ENCODE results near the gene MAPKBP1.

DNA sequence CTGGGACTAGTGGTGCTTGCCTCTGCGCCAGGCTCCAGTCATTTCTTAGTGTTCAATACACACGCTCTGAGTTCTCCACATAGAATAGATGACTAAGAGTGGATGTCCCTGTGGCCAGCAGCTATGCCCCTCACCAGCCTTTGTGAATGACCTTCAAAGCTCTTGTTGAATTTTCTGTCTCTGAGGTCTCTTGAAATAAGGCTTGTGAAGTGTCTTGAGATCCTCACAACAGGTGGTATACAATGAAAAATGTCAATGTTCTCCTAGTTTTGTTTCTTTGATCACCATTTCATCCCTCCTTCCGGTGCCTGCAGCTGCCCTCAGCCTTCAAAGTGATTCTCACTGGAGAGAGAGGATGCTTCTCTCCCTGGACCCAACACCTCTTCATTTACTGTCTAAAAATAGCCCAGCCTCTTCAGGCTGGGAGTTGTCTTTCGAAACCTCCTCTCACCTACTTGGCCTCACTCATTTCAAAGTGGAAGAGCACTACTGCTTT lies 5.4 kb downstream of the MAPKBP1 start:
- TF ChIP-seq, protein P1, sequence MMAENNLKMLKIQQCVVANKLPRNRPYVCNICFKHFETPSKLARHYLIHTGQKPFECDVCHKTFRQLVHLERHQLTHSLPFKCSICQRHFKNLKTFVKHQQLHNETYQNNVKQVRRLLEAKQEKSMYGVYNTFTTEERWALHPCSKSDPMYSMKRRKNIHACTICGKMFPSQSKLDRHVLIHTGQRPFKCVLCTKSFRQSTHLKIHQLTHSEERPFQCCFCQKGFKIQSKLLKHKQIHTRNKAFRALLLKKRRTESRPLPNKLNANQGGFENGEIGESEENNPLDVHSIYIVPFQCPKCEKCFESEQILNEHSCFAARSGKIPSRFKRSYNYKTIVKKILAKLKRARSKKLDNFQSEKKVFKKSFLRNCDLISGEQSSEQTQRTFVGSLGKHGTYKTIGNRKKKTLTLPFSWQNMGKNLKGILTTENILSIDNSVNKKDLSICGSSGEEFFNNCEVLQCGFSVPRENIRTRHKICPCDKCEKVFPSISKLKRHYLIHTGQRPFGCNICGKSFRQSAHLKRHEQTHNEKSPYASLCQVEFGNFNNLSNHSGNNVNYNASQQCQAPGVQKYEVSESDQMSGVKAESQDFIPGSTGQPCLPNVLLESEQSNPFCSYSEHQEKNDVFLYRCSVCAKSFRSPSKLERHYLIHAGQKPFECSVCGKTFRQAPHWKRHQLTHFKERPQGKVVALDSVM (CRISPR knock-in tag; IDR thresholded peaks at IDR 0.05) = no peak
- TF ChIP-seq POLR2AphosphoS5 (IDR thresholded peaks at IDR 0.05; ENCODE audit: low read depth, low read length) = no peak
- TF ChIP-seq KAT2B (IDR thresholded peaks at IDR 0.05; ENCODE audit: borderline replicate concordance, low read depth, low read length) = no peak
- TF ChIP-seq RAD21 (CRISPR knock-in tag; IDR thresholded peaks at IDR 0.05) = no peak
- no peak for TF ChIP-seq KDM2A (CRISPR knock-in tag; IDR thresholded peaks at IDR 0.05; ENCODE audit: borderline replicate concordance, low read depth)
- no peak for TF ChIP-seq EP300 (IDR thresholded peaks at IDR 0.05; ENCODE audit: low read depth in 2 of 2, low read length in 2 of 2)
- TF ChIP-seq EP300 (CRISPR knock-in tag; IDR thresholded peaks at IDR 0.05; ENCODE audit: borderline replicate concordance) = no peak
- no peak for TF ChIP-seq ZNF577 (CRISPR knock-in tag; IDR thresholded peaks at IDR 0.05; ENCODE audit: borderline replicate concordance, low read depth)
- no peak for TF ChIP-seq POLR2AphosphoS2 (IDR thresholded peaks at IDR 0.05; ENCODE audit: low read depth, low read length)
- no peak for TF ChIP-seq ARNT (IDR thresholded peaks at IDR 0.05)
- TF ChIP-seq, protein P2, sequence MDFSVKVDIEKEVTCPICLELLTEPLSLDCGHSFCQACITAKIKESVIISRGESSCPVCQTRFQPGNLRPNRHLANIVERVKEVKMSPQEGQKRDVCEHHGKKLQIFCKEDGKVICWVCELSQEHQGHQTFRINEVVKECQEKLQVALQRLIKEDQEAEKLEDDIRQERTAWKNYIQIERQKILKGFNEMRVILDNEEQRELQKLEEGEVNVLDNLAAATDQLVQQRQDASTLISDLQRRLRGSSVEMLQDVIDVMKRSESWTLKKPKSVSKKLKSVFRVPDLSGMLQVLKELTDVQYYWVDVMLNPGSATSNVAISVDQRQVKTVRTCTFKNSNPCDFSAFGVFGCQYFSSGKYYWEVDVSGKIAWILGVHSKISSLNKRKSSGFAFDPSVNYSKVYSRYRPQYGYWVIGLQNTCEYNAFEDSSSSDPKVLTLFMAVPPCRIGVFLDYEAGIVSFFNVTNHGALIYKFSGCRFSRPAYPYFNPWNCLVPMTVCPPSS (IDR thresholded peaks at IDR 0.05) = no peak
